GM18870 (cell line): ENCODE measurements around the gene SLITRK2.

Source experiments
- ATAC-seq: cut with Tn5 transposase; IDR thresholded peaks from one replicate; pipeline ENCODE4 v1.9.1; 2021; ENCODE audit warnings: moderate library complexity; ENCODE audit not compliant: unreplicated experiment

SLITRK2 gene

DNA sequence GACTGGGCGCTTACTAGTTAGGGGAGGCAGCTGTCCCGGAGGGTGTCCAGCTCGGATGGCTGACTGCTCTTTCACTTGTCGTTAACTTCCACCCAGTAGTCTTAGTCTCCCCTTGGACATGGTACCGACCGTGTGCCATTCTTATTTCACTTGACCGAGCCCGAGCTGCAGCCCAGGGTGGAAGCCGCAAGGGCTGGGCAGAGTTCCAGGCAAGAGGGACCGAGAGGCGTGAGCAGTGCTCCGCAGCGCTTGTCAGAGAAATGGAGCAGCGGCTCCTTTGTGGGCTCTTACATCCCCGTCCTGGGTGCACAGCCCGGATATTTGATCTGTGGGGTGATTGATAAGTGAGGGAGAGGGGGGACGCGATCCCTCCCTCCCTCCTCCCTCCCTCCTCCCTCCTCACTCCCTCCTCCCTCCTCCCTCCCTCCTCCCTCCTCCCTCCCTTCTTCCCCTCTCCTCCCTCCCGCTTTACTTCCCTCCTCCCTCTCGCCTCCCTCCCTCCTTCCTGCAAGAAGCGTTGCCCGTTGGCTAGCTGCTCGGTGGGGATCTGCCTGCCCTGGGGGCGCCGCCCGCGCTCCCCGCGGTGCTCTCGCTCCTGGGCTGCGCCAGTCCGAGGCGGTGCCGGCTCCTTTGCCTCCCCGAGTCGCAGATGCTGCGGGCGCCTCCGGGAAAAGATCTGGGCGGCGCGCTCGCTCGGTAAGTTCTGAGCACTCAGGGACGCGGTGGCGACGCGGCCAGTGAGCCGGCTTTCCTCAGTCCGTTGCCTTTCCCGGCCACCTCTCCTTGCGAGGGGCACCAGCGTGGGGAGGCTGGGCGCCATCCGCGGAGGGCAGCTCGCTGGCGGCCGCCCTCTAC lies at the start of gene SLITRK2:
TSS of gene SLITRK2 (plus strand) at position 499 of the 855 bp plus-strand sequence. CDS start 4,597 bp downstream, outside the sequence.
- ATAC-seq: no peak

- no peak for ATAC-seq
Observed at GRCh38 chrX:145773006-145773405, 44.6 kb upstream of the SLITRK2 start.

DNA sequence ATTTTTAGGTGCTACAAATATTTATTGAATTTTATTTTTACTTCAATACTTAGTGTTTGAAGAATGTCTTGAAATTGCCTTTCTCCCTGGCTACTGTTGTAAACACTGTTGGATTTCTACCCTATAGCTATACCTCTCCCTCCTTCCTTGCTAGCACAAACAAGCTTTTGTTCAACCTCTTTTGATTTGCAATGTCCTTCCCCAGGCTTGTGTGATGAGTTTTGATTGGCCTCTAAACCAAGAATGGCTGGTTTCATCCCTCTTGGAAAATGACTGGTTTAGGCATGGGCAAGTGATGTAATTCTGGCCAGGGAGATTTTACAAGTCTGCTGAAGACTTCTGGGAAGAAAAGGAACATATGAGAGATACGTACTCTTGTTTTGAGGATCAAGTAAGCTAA lies 25.3 kb upstream of the SLITRK2 start:
- no peak for ATAC-seq

- no peak for ATAC-seq
Observed at GRCh38 chrX:145803508-145803907, 14.1 kb upstream of the SLITRK2 start.

DNA sequence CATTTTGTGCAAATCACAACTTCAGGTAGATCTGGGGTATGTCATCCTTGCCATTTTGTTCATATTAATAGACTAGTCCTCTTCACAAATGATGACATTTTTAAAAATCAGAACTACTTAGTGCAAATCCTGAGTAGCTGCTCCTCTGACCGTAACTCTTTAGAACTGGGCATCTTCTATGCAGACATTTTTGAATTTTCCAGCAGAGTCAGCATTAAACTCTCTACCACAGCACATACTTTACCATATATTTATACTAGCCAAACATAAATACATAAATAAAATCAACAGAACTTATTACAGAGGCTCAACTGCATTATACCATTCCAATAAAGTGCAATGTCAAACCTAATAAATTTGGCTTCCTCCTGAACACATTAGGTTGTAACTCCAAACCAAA lies 4.5 kb upstream of the SLITRK2 start:
- no peak for ATAC-seq

DNA sequence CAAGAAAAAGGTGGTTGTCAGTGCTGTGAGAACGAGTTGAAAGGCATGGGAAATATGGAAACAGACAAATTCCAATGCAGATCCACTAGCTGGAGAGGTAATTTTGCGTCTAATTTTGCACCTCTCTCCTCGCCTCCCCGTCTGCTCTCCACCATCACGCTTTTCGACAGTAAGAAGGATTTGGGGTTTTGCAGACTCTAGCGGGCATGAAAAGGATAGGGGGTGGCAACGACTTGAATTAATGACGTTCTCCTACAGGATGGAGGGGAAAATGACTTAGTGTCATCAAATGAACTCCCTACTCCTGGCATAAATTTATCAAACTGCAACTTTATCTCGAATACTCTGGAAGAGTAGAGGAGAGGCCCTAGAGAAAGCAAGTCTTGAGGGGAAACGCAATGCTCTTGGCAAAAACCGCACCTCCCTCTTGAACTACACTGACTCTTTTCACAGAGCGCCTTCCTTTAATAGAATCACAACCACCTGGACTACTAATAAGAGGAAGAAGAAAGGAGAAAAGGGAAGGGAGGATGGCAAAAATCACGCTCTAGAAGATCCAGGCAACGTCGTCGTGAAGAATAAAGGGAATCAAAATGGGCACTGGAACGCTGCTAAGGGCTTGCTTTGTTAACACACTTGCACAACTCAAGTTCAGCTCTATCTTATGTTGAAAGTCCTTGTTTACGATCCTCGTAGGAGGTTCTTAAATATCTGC lies 871 bp upstream of the SLITRK2 start:
- ATAC-seq: no peak

DNA sequence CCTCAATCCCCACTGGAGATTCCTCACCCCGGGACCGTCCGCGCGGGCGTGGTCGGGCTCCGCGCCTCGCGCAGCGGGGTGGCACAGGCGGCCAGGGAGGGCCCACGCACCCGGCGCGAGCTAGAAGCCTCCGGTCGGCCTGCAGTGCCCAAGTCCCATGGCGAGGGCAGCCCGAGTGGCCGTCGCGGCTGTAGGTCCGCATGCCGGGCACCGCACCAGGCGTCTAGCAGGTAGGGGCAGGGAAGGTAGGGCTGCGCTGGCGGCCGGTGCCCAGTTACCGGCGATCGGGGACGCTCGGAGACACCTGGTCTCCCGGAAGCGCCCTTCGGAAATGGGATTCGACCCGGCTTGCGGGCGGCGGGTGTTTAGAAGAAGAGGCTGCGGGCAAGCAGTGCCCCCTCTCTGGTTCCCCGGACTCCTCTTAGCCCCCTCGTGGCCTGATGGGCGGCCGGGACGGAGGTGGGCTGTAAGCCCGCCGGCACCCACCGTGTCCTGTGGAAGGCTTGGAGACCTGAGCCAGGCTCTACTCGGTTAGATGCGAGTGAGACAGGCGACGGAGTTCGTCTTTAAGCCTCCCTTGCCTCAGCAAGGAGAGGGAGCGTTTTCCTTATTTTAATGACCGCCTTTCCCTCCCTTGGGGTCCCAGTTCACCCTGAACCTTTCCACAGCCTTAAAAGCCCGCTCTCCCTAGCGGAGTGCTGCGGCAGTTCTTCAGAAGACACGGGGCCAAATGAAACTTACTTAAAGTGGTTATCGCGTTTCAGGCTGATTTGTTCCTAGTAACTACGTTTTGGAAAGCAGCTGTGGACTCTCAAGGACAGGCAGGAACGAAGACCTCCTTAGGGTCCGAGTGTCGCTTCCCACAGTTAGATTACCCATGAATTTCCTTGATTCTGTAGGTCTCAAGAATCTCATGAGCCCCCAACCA lies 821 bp downstream of the SLITRK2 start:
- no peak for ATAC-seq

GRCh38 chrX:145820825-145821224 lies 3.2 kb downstream of the SLITRK2 start:
- no peak for ATAC-seq

DNA sequence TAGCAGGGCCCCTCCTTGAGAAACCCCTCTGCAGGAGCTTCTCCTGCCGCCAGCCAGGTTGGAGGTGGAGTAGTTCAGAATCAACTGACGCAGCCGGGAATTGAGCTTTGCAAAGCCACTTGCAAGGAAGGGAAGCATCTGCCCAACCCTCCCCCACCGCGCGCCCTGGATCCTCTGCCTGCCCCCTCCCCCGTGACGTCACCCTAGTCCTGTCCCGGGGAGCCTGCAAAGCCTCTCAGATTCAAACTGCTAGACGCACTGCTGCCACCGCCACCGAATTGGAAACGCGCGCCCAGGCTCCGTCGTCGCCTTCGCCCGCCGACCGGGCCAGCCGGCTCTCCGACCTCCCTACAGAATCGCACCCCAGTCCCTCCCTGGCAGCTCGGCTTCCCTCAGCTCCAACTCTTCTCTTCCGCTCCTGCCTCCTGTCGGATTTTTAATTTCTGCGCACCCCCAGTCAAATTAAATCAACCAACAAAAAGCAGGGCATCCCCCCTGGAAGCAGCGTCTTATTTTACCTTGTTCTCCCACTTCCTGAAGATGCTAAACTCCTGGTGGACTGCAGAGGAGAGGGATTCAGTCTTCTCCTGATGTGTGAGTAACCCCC lies 3.8 kb downstream of the SLITRK2 start:
- no peak for ATAC-seq

DNA sequence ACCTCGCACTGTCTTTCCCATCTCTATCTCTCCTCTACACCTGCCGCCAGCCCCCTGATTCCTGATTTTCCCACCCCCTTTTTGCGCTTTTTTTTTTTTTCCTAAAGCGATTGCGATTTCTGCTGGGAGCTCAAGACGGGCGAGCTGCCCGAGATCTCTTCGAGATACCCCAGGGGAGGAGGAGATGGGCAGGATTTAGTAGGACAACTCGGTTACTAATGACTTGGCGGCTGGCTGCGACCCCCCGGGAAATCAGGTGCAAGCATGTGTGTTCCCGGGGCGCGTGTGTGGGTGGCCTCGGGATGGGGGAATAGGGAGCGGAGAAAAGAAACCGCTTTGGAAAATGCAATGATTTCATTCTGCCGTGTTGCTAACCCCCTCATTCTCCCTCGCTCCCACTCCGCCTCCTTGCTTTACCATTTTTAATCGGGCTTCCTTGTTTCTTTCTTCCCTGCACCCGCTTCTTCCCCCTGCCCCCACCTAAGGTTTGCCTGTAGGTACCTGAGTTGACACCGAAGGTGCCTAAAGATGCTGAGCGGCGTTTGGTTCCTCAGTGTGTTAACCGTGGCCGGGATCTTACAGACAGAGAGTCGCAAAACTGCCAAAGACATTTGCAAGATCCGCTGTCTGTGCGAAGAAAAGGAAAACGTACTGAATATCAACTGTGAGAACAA lies 4.4 kb downstream of the SLITRK2 start:
- ATAC-seq: no peak

- no peak for ATAC-seq
Observed at GRCh38 chrX:145823132-145823531, 5.5 kb downstream of the SLITRK2 start.

GRCh38 chrX:145825896-145826295 lies 8.3 kb downstream of the SLITRK2 start:
- ATAC-seq: no peak

DNA sequence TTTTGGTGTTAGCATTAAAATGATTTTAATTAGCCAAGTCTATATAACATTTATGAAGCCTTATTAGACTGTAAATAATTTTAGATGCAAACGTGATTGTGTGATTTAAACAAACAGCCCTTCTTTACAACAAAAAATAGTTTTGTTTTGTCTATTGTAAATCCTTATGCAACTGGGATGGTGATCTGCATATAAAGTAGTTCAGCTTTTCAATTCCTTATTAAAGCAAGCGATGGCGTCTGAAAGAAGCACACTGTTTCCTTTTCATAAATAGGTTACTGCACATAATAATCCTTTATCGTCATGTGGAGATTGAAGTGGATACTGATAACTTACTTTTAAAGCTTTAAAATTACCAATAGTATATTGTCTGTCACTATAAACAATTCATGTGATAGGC lies 8.8 kb downstream of the SLITRK2 start:
- ATAC-seq: no peak

- no peak for ATAC-seq
Observed at GRCh38 chrX:145832796-145833195, 15.2 kb downstream of the SLITRK2 start.

DNA sequence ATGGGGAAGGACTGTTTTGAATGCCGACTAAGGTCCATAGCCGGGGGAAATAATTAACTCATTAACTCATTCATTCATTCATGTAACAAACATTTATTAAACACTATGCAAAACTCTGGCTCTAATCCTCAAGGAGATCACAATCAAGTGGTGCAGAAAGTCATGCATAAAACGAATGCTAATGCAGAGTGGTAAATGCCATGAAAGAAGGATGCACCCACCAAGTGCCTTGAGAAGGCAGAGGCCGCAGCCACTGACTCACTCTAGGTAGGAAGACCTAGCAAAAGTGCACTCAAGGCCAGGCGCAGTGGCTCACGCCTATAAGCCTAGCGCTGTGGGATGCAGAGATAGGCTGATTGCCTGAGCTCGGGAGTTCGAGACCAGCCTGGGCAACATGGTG lies 22.9 kb downstream of the SLITRK2 start:
- no peak for ATAC-seq

GRCh38 chrX:145843146-145843904 lies 25.7 kb downstream of the SLITRK2 start:
- ATAC-seq: no peak

GRCh38 chrX:145844886-145845285 lies 27.3 kb downstream of the SLITRK2 start:
- ATAC-seq: no peak

- no peak for ATAC-seq
Observed at GRCh38 chrX:145848448-145848847, 30.8 kb downstream of the SLITRK2 start.

DNA sequence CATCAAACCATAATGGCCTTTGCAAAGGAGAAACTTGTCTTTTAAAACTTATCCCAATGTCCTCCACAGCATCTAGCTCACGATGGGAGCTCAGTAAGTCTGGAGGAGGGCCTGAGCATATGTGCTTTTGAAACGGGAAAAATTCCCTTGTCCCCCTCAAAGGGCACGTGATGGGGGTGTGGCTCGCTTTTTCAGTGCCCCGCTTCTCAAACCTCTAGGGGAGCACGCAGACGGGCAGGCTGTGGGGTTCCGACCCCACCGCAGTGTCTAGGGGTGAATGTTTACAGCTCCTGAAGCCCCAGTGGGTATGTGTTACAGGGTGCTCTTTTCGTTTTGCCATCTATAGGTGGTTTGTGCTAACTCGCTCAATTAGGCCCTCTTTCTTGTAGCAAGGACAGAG lies 31.2 kb downstream of the SLITRK2 start:
- ATAC-seq: no peak
